Activated naive CD4-positive, alpha-beta T cell treated with anti-CD3 and anti-CD28 coated beads, Interleukin-2, amount 50 U/mL, for 24 hours (primary cell): Measurements from ENCODE around the gene LPAR1.

Source experiments
- H3K27ac Mint-ChIP-seq: one replicate; pipeline ENCODE4 v1.8.0; 2021; ENCODE audit warnings: mild to moderate bottlenecking, mixed read lengths
- H3K27me3 Mint-ChIP-seq: one replicate; pipeline ENCODE4 v1.8.0; 2021; ENCODE audit warnings: mixed read lengths
- H3K36me3 Mint-ChIP-seq: one replicate; pipeline ENCODE4 v1.8.0; 2021; ENCODE audit warnings: mixed read lengths
- H3K4me1 Mint-ChIP-seq: one replicate; pipeline ENCODE4 v1.8.0; 2021; ENCODE audit warnings: mixed read lengths
- H3K4me3 Mint-ChIP-seq: one replicate; pipeline ENCODE4 v1.8.0; 2021; ENCODE audit warnings: mild to moderate bottlenecking, mixed read lengths
- H3K9me3 Mint-ChIP-seq: one replicate; pipeline ENCODE4 v1.8.0; 2021; ENCODE audit warnings: mixed read lengths

The LPAR1 gene

GRCh38 chr9:111027798-111028197, 10.5 kb downstream of the LPAR1 start:
- Mint-ChIP-seq H3K9me3 (peaks cover 11% of the 10 kb centered on the region), H3K27me3 (peaks cover 10% of the 10 kb centered on the region), H3K36me3 (no peaks in the 10 kb centered on the region), H3K4me1 (no peaks in the 10 kb centered on the region), H3K27ac (no peak overlapping the region), H3K4me3 (no peak overlapping the region)

- H3K36me3 Mint-ChIP-seq: no peaks in the 10 kb centered on the region
- H3K4me3 Mint-ChIP-seq: no peak overlapping the region
- H3K4me1 Mint-ChIP-seq: no peaks in the 10 kb centered on the region
- no peak overlapping the region for H3K27ac Mint-ChIP-seq
- H3K27me3 Mint-ChIP-seq: no peaks in the 10 kb centered on the region
- peaks cover 7% of the 10 kb centered on the region for H3K9me3 Mint-ChIP-seq
Measured at GRCh38 chr9:111023128-111023527, 15.1 kb downstream of the LPAR1 start.

GRCh38 chr9:111020594-111020993, 17.7 kb downstream of the LPAR1 start:
- no peak overlapping the region for H3K27ac Mint-ChIP-seq
- peaks cover 7% of the 10 kb centered on the region for H3K9me3 Mint-ChIP-seq
- no peaks in the 10 kb centered on the region for H3K36me3 Mint-ChIP-seq
- H3K4me1 Mint-ChIP-seq: no peaks in the 10 kb centered on the region
- no peaks in the 10 kb centered on the region for H3K27me3 Mint-ChIP-seq
- H3K4me3 Mint-ChIP-seq: no peak overlapping the region

GRCh38 chr9:111016426-111017045, 21.7 kb downstream of the LPAR1 start:
- Mint-ChIP-seq H3K9me3 (no peaks in the 10 kb centered on the region), H3K27ac (no peak overlapping the region), H3K27me3 (no peaks in the 10 kb centered on the region), H3K36me3 (no peaks in the 10 kb centered on the region), H3K4me3 (no peak overlapping the region), H3K4me1 (no peaks in the 10 kb centered on the region)

DNA sequence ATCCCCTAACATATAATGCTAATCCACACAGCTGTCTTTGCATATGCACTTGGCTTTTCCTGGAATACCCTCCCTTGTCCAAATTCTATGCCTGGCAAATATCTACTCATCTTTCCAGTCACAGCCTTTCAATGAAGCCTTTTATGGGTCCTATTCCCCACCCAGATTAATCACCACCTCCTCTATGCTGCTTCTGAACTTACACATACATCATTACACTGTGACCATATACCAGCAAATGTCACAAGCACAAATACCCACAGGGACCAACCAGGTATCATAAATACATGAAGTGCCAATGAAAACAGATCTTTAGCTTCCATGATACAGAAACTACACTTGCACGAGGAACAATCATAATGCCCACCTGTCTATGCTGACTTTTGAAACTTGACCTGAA, 22.3 kb downstream of the LPAR1 start:
- no peak overlapping the region for H3K27ac Mint-ChIP-seq
- no peaks in the 10 kb centered on the region for H3K9me3 Mint-ChIP-seq
- no peaks in the 10 kb centered on the region for H3K36me3 Mint-ChIP-seq
- no peaks in the 10 kb centered on the region for H3K4me1 Mint-ChIP-seq
- no peaks in the 10 kb centered on the region for H3K27me3 Mint-ChIP-seq
- no peak overlapping the region for H3K4me3 Mint-ChIP-seq

GRCh38 chr9:111013707-111014106, 24.6 kb downstream of the LPAR1 start:
- H3K27ac Mint-ChIP-seq: no peak overlapping the region
- H3K4me3 Mint-ChIP-seq: no peak overlapping the region
- no peaks in the 10 kb centered on the region for H3K27me3 Mint-ChIP-seq
- H3K4me1 Mint-ChIP-seq: no peaks in the 10 kb centered on the region
- no peaks in the 10 kb centered on the region for H3K9me3 Mint-ChIP-seq
- H3K36me3 Mint-ChIP-seq: no peaks in the 10 kb centered on the region

DNA sequence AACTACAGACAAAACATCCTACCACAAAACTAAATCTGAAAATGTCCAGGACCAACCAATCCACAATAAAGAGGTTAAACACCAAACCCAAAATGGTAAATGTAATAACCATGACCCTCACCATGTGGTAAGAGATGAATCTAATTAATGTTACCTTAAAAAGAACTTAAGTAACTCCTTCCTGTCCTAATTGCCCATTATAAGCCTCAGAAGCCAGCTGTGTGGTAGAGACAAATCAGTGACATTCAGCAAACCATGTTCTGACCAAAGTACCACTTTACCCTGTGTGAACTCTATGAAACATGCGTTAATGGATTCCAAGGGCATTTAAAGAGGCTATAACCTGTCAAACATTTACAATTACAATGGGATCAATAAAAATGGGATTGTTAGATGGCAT, 25.0 kb downstream of the LPAR1 start:
- H3K4me1 Mint-ChIP-seq: no peaks in the 10 kb centered on the region
- H3K9me3 Mint-ChIP-seq: no peaks in the 10 kb centered on the region
- no peaks in the 10 kb centered on the region for H3K27me3 Mint-ChIP-seq

DNA sequence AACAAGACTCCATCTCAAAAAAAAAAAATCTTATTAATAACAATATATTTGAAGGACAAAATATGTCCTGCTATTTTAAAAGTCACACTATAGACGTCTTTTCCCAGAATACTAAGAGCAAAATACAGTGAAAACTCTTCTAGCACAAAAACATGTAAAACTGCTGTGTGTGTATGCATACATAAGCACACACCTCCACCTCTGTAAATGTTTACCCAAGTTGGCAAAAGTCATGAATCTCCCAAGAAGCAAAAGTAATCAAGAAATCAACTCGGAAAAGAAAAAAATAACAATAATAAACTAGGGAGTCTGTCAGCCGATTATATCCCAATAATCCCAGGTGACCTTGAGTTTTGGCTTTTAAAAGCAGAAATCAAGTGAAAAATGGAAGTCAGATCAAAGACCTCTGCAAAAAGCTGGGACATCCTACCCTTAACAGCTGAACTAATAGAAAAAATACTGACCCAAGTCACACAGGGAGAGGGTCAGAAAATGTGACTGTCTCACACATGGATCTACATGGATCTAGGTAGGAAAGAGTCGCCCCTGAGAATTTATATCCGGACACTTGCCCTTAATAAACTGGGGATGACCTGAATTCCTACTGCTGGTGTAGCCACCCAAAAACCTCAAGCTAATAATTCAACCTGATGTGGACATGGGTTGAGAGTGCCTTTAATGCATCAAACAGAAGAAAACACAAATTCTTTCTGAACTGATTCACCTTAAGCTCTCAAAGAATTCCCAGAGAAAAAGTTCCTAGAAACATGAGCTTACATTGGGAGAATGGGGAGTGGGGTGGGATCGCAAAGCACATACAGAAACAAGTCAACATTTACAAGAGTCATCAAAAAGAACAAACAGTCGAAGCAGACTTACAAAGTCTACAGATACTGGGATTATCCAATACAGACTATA, 29.9 kb downstream of the LPAR1 start:
- Mint-ChIP-seq H3K9me3 (no peaks in the 10 kb centered on the region), H3K27ac (no peak overlapping the region), H3K27me3 (no peaks in the 10 kb centered on the region), H3K4me3 (no peak overlapping the region), H3K36me3 (no peaks in the 10 kb centered on the region), H3K4me1 (no peaks in the 10 kb centered on the region)

More for the DNA sequence above, 25.0 kb downstream of the LPAR1 start:
- Mint-ChIP-seq H3K4me3 (no peak overlapping the region), H3K36me3 (no peaks in the 10 kb centered on the region), H3K27ac (no peak overlapping the region)

GRCh38 chr9:111005746-111006470, 32.4 kb downstream of the LPAR1 start:
- Mint-ChIP-seq H3K36me3 (no peaks in the 10 kb centered on the region), H3K9me3 (peaks cover 2% of the 10 kb centered on the region), H3K27ac (no peak overlapping the region), H3K27me3 (no peaks in the 10 kb centered on the region), H3K4me1 (no peaks in the 10 kb centered on the region), H3K4me3 (no peak overlapping the region)

GRCh38 chr9:111004936-111005335, 33.3 kb downstream of the LPAR1 start:
- H3K9me3 Mint-ChIP-seq: peaks cover 6% of the 10 kb centered on the region
- no peaks in the 10 kb centered on the region for H3K4me1 Mint-ChIP-seq
- H3K27ac Mint-ChIP-seq: no peak overlapping the region
- H3K4me3 Mint-ChIP-seq: no peak overlapping the region
- H3K27me3 Mint-ChIP-seq: peaks cover 4% of the 10 kb centered on the region
- H3K36me3 Mint-ChIP-seq: no peaks in the 10 kb centered on the region

- Mint-ChIP-seq H3K36me3 (no peaks in the 10 kb centered on the region), H3K9me3 (peaks cover 6% of the 10 kb centered on the region)
Measured at GRCh38 chr9:111003182-111003581, 35.1 kb downstream of the LPAR1 start.

GRCh38 chr9:111001526-111001925, 36.7 kb downstream of the LPAR1 start:
- no peak overlapping the region for H3K4me3 Mint-ChIP-seq
- peaks cover 6% of the 10 kb centered on the region for H3K9me3 Mint-ChIP-seq
- H3K4me1 Mint-ChIP-seq: no peaks in the 10 kb centered on the region
- peaks cover 5% of the 10 kb centered on the region for H3K27me3 Mint-ChIP-seq
- no peak overlapping the region for H3K27ac Mint-ChIP-seq
- H3K36me3 Mint-ChIP-seq: no peaks in the 10 kb centered on the region

More at GRCh38 chr9:111003182-111003581, 35.1 kb downstream of the LPAR1 start:
- Mint-ChIP-seq H3K4me1 (no peaks in the 10 kb centered on the region), H3K4me3 (no peak overlapping the region), H3K27me3 (peaks cover 5% of the 10 kb centered on the region), H3K27ac (no peak overlapping the region)

GRCh38 chr9:111000202-111000601, 38.1 kb downstream of the LPAR1 start:
- Mint-ChIP-seq H3K27me3 (peaks cover 5% of the 10 kb centered on the region), H3K4me3 (no peak overlapping the region), H3K4me1 (no peaks in the 10 kb centered on the region), H3K36me3 (no peaks in the 10 kb centered on the region), H3K9me3 (peaks cover 6% of the 10 kb centered on the region), H3K27ac (no peak overlapping the region)

- H3K36me3 Mint-ChIP-seq: no peaks in the 10 kb centered on the region
- no peak overlapping the region for H3K4me3 Mint-ChIP-seq
- peaks cover 5% of the 10 kb centered on the region for H3K27me3 Mint-ChIP-seq
- no peak overlapping the region for H3K27ac Mint-ChIP-seq
- peaks cover 6% of the 10 kb centered on the region for H3K9me3 Mint-ChIP-seq
- H3K4me1 Mint-ChIP-seq: no peaks in the 10 kb centered on the region
Measured at GRCh38 chr9:110999379-110999778, 38.9 kb downstream of the LPAR1 start.

DNA sequence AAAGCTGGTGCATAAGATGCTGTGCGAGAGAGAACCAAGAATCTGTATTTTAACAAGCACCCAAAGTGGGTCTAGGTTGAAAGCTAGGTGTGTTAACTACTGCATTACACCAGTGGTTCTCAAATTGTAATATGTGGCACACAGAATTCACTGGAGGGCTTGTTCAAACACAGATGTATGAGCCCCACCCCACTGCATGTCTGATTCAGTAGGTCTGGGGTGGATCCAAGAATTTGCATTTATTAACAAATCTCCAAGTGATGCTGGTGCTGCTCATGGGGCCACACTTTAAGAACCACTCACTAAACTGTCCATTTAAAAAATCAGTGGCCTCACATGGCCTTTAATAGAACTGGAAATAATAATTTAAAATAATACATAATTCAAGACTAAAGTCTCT, 40.4 kb downstream of the LPAR1 start:
- H3K27me3 Mint-ChIP-seq: peaks cover 6% of the 10 kb centered on the region
- H3K4me1 Mint-ChIP-seq: no peaks in the 10 kb centered on the region
- peaks cover 6% of the 10 kb centered on the region for H3K9me3 Mint-ChIP-seq
- H3K27ac Mint-ChIP-seq: no peak overlapping the region
- H3K36me3 Mint-ChIP-seq: no peaks in the 10 kb centered on the region
- no peak overlapping the region for H3K4me3 Mint-ChIP-seq
